GM12873 (cell line): Measurements from ENCODE around the gene BBS12.

Experiments used
- CTCF ChIP-seq: IDR thresholded peaks from 2 replicates; pipeline ENCODE4 v1.5.1; 2012; ENCODE audit warnings: low read depth, mild to moderate bottlenecking, moderate library complexity, low read length, control low read depth; ENCODE audit not compliant: insufficient read depth; ENCODE audit errors: missing control alignments

BBS12 gene

GRCh38 chr4:122742933-122743829 is 10.7 kb downstream of the BBS12 start:
- no peak for TF ChIP-seq CTCF

- TF ChIP-seq CTCF = no peak
Measured at GRCh38 chr4:122744229-122744628, 11.7 kb downstream of the BBS12 start.

GRCh38 chr4:122746485-122746965 is 14.0 kb downstream of the BBS12 start:
- TF ChIP-seq CTCF = no peak

DNA sequence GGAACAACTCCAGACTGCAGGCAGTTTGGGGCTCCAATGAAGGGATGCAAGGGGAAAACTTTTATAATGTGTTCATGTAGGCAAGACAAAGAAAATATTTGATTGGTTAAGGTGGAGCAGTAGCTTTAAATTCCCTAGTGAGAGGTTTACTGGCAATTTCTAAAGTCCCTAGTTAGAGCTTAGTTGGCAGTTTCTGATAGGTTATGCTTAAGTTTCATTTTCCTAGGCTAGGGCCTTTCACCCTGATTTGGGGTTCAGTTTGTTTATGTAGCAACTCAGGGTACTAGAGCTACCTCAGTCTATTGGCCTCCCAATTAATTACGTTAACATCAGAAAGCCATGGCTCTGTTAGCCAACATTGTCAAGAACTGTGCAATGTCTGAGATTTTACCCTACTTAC is 14.6 kb downstream of the BBS12 start:
- no peak for TF ChIP-seq CTCF

GRCh38 chr4:122747883-122748282 is 15.4 kb downstream of the BBS12 start:
- TF ChIP-seq CTCF = no peak

DNA sequence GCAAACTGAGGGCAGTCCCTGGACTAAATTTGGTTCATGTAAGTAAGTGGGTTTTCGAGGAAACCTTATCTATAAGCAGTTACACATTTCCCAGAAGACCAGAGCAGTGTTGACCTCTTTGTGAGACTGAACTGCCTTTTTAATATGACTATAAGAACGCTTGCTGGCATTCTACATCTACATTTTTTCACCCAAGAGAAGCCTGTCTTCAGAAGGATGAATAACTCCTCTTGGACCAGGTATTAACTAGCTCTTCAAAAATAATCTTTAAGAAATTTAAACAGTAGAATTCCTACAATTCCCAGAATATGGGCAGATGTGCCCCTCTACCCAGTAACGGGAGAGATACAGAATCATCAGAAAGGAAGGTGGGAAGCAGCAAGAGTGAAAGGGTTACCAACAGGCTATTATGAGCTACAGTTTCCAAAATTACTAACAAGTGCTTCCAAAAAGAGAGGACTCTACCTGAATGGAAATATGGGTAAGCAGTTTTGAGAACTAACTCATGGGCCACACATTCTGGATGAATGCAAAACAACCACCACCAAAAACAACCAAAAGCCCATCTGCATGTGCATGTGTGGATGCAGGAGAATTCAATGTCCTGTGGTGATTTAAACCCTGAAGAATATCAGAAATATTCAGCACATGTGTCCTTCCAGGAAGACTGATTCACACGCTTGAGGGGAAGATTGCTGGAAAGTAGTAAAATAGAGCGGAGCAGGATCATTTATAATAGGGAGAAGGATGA is 17.4 kb downstream of the BBS12 start:
- TF ChIP-seq CTCF = no peak

DNA sequence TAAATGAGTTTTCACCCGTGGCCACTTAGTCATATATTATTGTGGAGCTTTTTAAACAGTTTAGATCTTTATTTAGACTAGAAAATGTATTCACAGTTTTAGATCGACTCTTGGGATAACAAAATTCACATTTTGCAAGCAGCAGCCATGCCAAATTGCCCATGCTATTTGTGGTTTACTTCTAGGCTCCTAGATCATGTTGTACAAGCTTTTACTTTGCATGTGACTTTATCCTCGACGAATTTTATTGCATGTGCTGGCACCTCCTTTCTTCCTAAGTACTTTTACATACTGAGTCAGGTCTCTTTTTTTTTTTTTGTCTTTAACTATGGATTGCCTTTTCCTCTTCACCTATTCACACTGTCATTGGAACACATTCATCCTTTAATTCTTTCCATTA is 23.2 kb downstream of the BBS12 start:
- TF ChIP-seq CTCF = no peak
